Measurements from ENCODE around the gene SUMO4.

SUMO4 gene

GRCh38 chr6:149368065-149368464 is 32.0 kb upstream of the SUMO4 start:
- no peak overlapping the region for H3K27ac ChIP-seq (ENCODE audit: low read length)
- no peaks in the 10 kb centered on the region for H3K36me3 ChIP-seq (ENCODE audit: control insufficient read depth in 1 of 2, insufficient read depth in 2 of 2, low read length in 2 of 2)
- H3K4me1 ChIP-seq (ENCODE audit: control insufficient read depth in 1 of 2, insufficient read depth in 2 of 2, low read length in 2 of 2), result peaks cover 4 to 37% of the 10 kb centered on the region in 2 donors
- H3K4me3 ChIP-seq (ENCODE audit: low read depth in 1 of 2, low read length in 2 of 2), result no peak overlapping the region
- H3K9me3 ChIP-seq (ENCODE audit: control insufficient read depth in 1 of 2, low read length in 2 of 2), result no peaks in the 10 kb centered on the region
- no peaks in the 10 kb centered on the region for H3K27me3 ChIP-seq (ENCODE audit: low read depth, low read length)

- no peak overlapping the region for H3K27ac ChIP-seq (ENCODE audit: low read length)
- no peaks in the 10 kb centered on the region for H3K27me3 ChIP-seq (ENCODE audit: low read depth, low read length)
- H3K36me3 ChIP-seq (ENCODE audit: control insufficient read depth in 1 of 2, insufficient read depth in 2 of 2, low read length in 2 of 2), result peaks cover 0 to 3% of the 10 kb centered on the region in 2 donors
- no peak overlapping the region for H3K4me3 ChIP-seq (ENCODE audit: low read depth in 1 of 2, low read length in 2 of 2)
- H3K9me3 ChIP-seq (ENCODE audit: control insufficient read depth in 1 of 2, low read length in 2 of 2), result no peaks in the 10 kb centered on the region
- peaks cover 3 to 15% of the 10 kb centered on the region in 2 donors for H3K4me1 ChIP-seq (ENCODE audit: control insufficient read depth in 1 of 2, insufficient read depth in 2 of 2, low read length in 2 of 2)
Observed at GRCh38 chr6:149371154-149371553, 28.9 kb upstream of the SUMO4 start.

- H3K4me3 ChIP-seq (ENCODE audit: low read depth in 1 of 2, low read length in 2 of 2), result no peak overlapping the region
- no peak overlapping the region for H3K27ac ChIP-seq (ENCODE audit: low read length)
- no peaks in the 10 kb centered on the region for H3K27me3 ChIP-seq (ENCODE audit: low read depth, low read length)
- peaks cover 0 to 3% of the 10 kb centered on the region in 2 donors for H3K36me3 ChIP-seq (ENCODE audit: control insufficient read depth in 1 of 2, insufficient read depth in 2 of 2, low read length in 2 of 2)
- H3K9me3 ChIP-seq (ENCODE audit: control insufficient read depth in 1 of 2, low read length in 2 of 2), result no peaks in the 10 kb centered on the region
- peaks cover 0 to 17% of the 10 kb centered on the region in 2 donors for H3K4me1 ChIP-seq (ENCODE audit: control insufficient read depth in 1 of 2, insufficient read depth in 2 of 2, low read length in 2 of 2)
Observed at GRCh38 chr6:149372062-149372461, 28.0 kb upstream of the SUMO4 start.

GRCh38 chr6:149373511-149373910 is 26.6 kb upstream of the SUMO4 start:
- no peak overlapping the region for H3K4me3 ChIP-seq (ENCODE audit: low read depth in 1 of 2, low read length in 2 of 2)

GRCh38 chr6:149379977-149380376 is 20.1 kb upstream of the SUMO4 start:
- no peaks in the 10 kb centered on the region for H3K27me3 ChIP-seq (ENCODE audit: low read depth, low read length)
- no peaks in the 10 kb centered on the region for H3K9me3 ChIP-seq (ENCODE audit: control insufficient read depth in 1 of 2, low read length in 2 of 2)
- peaks cover 0 to 8% of the 10 kb centered on the region in 2 donors for H3K4me1 ChIP-seq (ENCODE audit: control insufficient read depth in 1 of 2, insufficient read depth in 2 of 2, low read length in 2 of 2)
- peaks cover 27 to 31% of the 10 kb centered on the region in 2 donors for H3K36me3 ChIP-seq (ENCODE audit: control insufficient read depth in 1 of 2, insufficient read depth in 2 of 2, low read length in 2 of 2)
- no peak overlapping the region for H3K4me3 ChIP-seq (ENCODE audit: low read depth in 1 of 2, low read length in 2 of 2)
- H3K27ac ChIP-seq (ENCODE audit: low read length), result no peak overlapping the region

More at GRCh38 chr6:149373511-149373910, 26.6 kb upstream of the SUMO4 start:
- Histone ChIP-seq H3K27ac (ENCODE audit: low read length) (no peak overlapping the region), H3K27me3 (ENCODE audit: low read depth, low read length) (no peaks in the 10 kb centered on the region), H3K9me3 (ENCODE audit: control insufficient read depth in 1 of 2, low read length in 2 of 2) (no peaks in the 10 kb centered on the region), H3K36me3 (ENCODE audit: control insufficient read depth in 1 of 2, insufficient read depth in 2 of 2, low read length in 2 of 2) (peaks cover 7 to 9% of the 10 kb centered on the region in 2 donors), H3K4me1 (ENCODE audit: control insufficient read depth in 1 of 2, insufficient read depth in 2 of 2, low read length in 2 of 2) (peaks cover 0 to 8% of the 10 kb centered on the region in 2 donors)

- Histone ChIP-seq H3K36me3 (ENCODE audit: control insufficient read depth in 1 of 2, insufficient read depth in 2 of 2, low read length in 2 of 2) (peaks cover 27 to 31% of the 10 kb centered on the region in 2 donors), H3K4me3 (ENCODE audit: low read depth in 1 of 2, low read length in 2 of 2) (no peak overlapping the region), H3K27me3 (ENCODE audit: low read depth, low read length) (no peaks in the 10 kb centered on the region), H3K4me1 (ENCODE audit: control insufficient read depth in 1 of 2, insufficient read depth in 2 of 2, low read length in 2 of 2) (peaks cover 0 to 13% of the 10 kb centered on the region in 2 donors), H3K9me3 (ENCODE audit: control insufficient read depth in 1 of 2, low read length in 2 of 2) (no peaks in the 10 kb centered on the region), H3K27ac (ENCODE audit: low read length) (no peak overlapping the region)
Observed at GRCh38 chr6:149380523-149380922, 19.5 kb upstream of the SUMO4 start.

GRCh38 chr6:149383371-149383770 is 16.7 kb upstream of the SUMO4 start:
- no peaks in the 10 kb centered on the region for H3K9me3 ChIP-seq (ENCODE audit: control insufficient read depth in 1 of 2, low read length in 2 of 2)
- H3K27me3 ChIP-seq (ENCODE audit: low read depth, low read length), result no peaks in the 10 kb centered on the region
- peaks cover 22 to 31% of the 10 kb centered on the region in 2 donors for H3K36me3 ChIP-seq (ENCODE audit: control insufficient read depth in 1 of 2, insufficient read depth in 2 of 2, low read length in 2 of 2)
- no peak overlapping the region for H3K4me3 ChIP-seq (ENCODE audit: low read depth in 1 of 2, low read length in 2 of 2)
- H3K27ac ChIP-seq (ENCODE audit: low read length), result no peak overlapping the region
- peaks cover 0 to 15% of the 10 kb centered on the region in 2 donors for H3K4me1 ChIP-seq (ENCODE audit: control insufficient read depth in 1 of 2, insufficient read depth in 2 of 2, low read length in 2 of 2)

GRCh38 chr6:149384464-149384863 is 15.6 kb upstream of the SUMO4 start:
- Histone ChIP-seq H3K4me3 (ENCODE audit: low read depth in 1 of 2, low read length in 2 of 2) (no peak overlapping the region), H3K4me1 (ENCODE audit: control insufficient read depth in 1 of 2, insufficient read depth in 2 of 2, low read length in 2 of 2) (peaks cover 0 to 15% of the 10 kb centered on the region in 2 donors), H3K27me3 (ENCODE audit: low read depth, low read length) (no peaks in the 10 kb centered on the region), H3K9me3 (ENCODE audit: control insufficient read depth in 1 of 2, low read length in 2 of 2) (no peaks in the 10 kb centered on the region), H3K27ac (ENCODE audit: low read length) (no peak overlapping the region), H3K36me3 (ENCODE audit: control insufficient read depth in 1 of 2, insufficient read depth in 2 of 2, low read length in 2 of 2) (peaks cover 12 to 20% of the 10 kb centered on the region in 2 donors)

- Histone ChIP-seq H3K9me3 (ENCODE audit: control insufficient read depth in 1 of 2, low read length in 2 of 2) (no peaks in the 10 kb centered on the region), H3K4me1 (ENCODE audit: control insufficient read depth in 1 of 2, insufficient read depth in 2 of 2, low read length in 2 of 2) (peaks cover 0 to 15% of the 10 kb centered on the region in 2 donors), H3K4me3 (ENCODE audit: low read depth in 1 of 2, low read length in 2 of 2) (no peak overlapping the region)
Observed at GRCh38 chr6:149385998-149386646, 13.9 kb upstream of the SUMO4 start.

GRCh38 chr6:149387779-149388512 is 12.1 kb upstream of the SUMO4 start:
- Histone ChIP-seq H3K36me3 (ENCODE audit: control insufficient read depth in 1 of 2, insufficient read depth in 2 of 2, low read length in 2 of 2) (peaks cover 4 to 8% of the 10 kb centered on the region in 2 donors), H3K27ac (ENCODE audit: low read length) (no peak overlapping the region), H3K27me3 (ENCODE audit: low read depth, low read length) (no peaks in the 10 kb centered on the region), H3K4me3 (ENCODE audit: low read depth in 1 of 2, low read length in 2 of 2) (no peak overlapping the region), H3K9me3 (ENCODE audit: control insufficient read depth in 1 of 2, low read length in 2 of 2) (no peaks in the 10 kb centered on the region), H3K4me1 (ENCODE audit: control insufficient read depth in 1 of 2, insufficient read depth in 2 of 2, low read length in 2 of 2) (peaks cover 0 to 15% of the 10 kb centered on the region in 2 donors)

More at GRCh38 chr6:149385998-149386646, 13.9 kb upstream of the SUMO4 start:
- Histone ChIP-seq H3K27me3 (ENCODE audit: low read depth, low read length) (no peaks in the 10 kb centered on the region), H3K27ac (ENCODE audit: low read length) (no peak overlapping the region), H3K36me3 (ENCODE audit: control insufficient read depth in 1 of 2, insufficient read depth in 2 of 2, low read length in 2 of 2) (peaks cover 9 to 12% of the 10 kb centered on the region in 2 donors)

GRCh38 chr6:149389509-149390297 is 10.4 kb upstream of the SUMO4 start:
- H3K4me3 ChIP-seq (ENCODE audit: low read depth in 1 of 2, low read length in 2 of 2), result no peak overlapping the region
- H3K9me3 ChIP-seq (ENCODE audit: control insufficient read depth in 1 of 2, low read length in 2 of 2), result no peaks in the 10 kb centered on the region
- peaks cover 0 to 7% of the 10 kb centered on the region in 2 donors for H3K36me3 ChIP-seq (ENCODE audit: control insufficient read depth in 1 of 2, insufficient read depth in 2 of 2, low read length in 2 of 2)
- H3K27ac ChIP-seq (ENCODE audit: low read length), result no peak overlapping the region
- H3K4me1 ChIP-seq (ENCODE audit: control insufficient read depth in 1 of 2, insufficient read depth in 2 of 2, low read length in 2 of 2), result peaks cover 0 to 21% of the 10 kb centered on the region in 2 donors
- H3K27me3 ChIP-seq (ENCODE audit: low read depth, low read length), result no peaks in the 10 kb centered on the region

All from muscle layer of duodenum (tissue), 2 donors.